Activated naive CD4-positive, alpha-beta T cell treated with anti-CD3 and anti-CD28 coated beads, Interleukin-2, amount 10 ng/mL, durations not matched to agents 7 days and 5 days (primary cell): Measurements from ENCODE around the gene KNDC1.
"Not testable (repeated sequence)": the region's sequence is repeated elsewhere in the genome, so short reads cannot be mapped to it uniquely, and the experiment has no call there.

Experiments
- CTCF ChIA-PET: fragments of 350-600 bp; sonication (Branson Sonifier 250); formaldehyde crosslinking; loops from one replicate; lab custom pipeline; 2021; ENCODE audit warnings: antibody characterized with exemption; lab: Charles Lee
- DNase-seq: peaks from one replicate; pipeline ENCODE4 v3.0.0-alpha.2; 2020
- H3K27ac Mint-ChIP-seq: one replicate; pipeline ENCODE4 v1.8.0; 2021; ENCODE audit warnings: mild to moderate bottlenecking, moderate library complexity, mixed read lengths
- H3K27me3 Mint-ChIP-seq: one replicate; pipeline ENCODE4 v1.8.0; 2021; ENCODE audit warnings: mild to moderate bottlenecking, mixed read lengths
- H3K36me3 Mint-ChIP-seq: one replicate; pipeline ENCODE4 v1.8.0; 2021; ENCODE audit warnings: mixed read lengths
- H3K4me1 Mint-ChIP-seq: one replicate; pipeline ENCODE4 v1.8.0; 2021; ENCODE audit warnings: mixed read lengths
- H3K4me3 Mint-ChIP-seq: one replicate; pipeline ENCODE4 v1.8.0; 2021; ENCODE audit warnings: mild to moderate bottlenecking, moderate library complexity, mixed read lengths
- H3K9me3 Mint-ChIP-seq: one replicate; pipeline ENCODE4 v1.8.0; 2021; ENCODE audit warnings: mixed read lengths

KNDC1 gene

GRCh38 chr10:133130602-133131001 lies 29.4 kb upstream of the KNDC1 start:
- Mint-ChIP-seq H3K36me3 (no peaks in the 10 kb centered on the region), H3K27me3 (peaks cover 2% of the 10 kb centered on the region), H3K4me1 (no peaks in the 10 kb centered on the region), H3K27ac (no peak overlapping the region), H3K4me3 (no peak overlapping the region), H3K9me3 (no peaks in the 10 kb centered on the region)
- DNase-seq = no peak
- CTCF ChIA-PET = no interaction called here

- Mint-ChIP-seq H3K27ac (no peak overlapping the region), H3K27me3 (no peaks in the 10 kb centered on the region), H3K4me1 (no peaks in the 10 kb centered on the region), H3K4me3 (no peak overlapping the region), H3K36me3 (no peaks in the 10 kb centered on the region), H3K9me3 (no peaks in the 10 kb centered on the region)
- CTCF ChIA-PET = no interaction called here
- no peak for DNase-seq
Observed at GRCh38 chr10:133131053-133131452, 29.0 kb upstream of the KNDC1 start.

GRCh38 chr10:133131734-133132472 lies 28.1 kb upstream of the KNDC1 start:
- Mint-ChIP-seq H3K4me3 (no peak overlapping the region), H3K27me3 (no peaks in the 10 kb centered on the region), H3K36me3 (no peaks in the 10 kb centered on the region), H3K4me1 (no peaks in the 10 kb centered on the region), H3K9me3 (no peaks in the 10 kb centered on the region), H3K27ac (no peak overlapping the region)
- CTCF ChIA-PET = no interaction called here
- DNase-seq = no peak

DNA sequence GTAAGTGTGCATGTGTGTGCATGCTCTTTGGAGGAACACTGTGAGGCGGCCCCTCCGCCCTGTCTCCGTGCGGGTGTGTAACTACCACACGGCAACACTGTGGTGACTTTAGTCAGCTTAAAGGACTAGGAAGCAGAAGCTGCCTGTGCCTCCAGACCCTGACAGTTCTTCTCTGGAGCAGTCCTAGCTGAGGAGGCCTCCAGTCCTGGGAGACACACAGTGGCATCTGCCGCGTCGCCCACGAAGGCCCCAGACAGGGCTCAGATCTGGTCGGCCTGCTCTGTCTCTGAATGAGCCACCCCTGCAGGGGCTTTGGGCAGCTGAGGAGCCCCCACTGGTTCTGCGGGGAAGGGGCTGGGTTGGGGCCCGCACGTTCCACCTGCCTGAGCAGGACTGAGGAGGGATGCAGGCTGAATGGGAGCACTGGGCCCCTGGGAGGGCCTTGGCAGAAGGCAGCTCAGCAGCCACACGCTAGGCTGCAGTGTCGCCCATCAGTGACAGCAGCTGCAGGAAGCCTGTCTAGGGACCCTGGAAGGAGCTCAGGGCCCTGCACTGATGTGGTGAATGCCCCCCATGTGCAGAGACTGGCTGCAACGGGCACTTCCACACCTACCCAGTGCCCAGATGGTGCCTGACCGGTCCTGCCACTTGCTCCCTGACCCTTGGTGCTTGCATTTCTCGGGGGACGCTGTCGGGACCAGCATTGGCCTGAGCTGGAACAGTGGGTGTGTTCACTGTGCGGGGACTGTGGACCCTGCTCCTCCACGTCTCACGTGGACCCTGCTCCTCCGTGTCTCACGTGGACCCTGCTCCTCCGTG lies 27.3 kb upstream of the KNDC1 start:
- no peaks in the 10 kb centered on the region for H3K4me1 Mint-ChIP-seq
- H3K9me3 Mint-ChIP-seq = no peaks in the 10 kb centered on the region
- CTCF ChIA-PET = no interaction called here
- no peak for DNase-seq
- H3K27me3 Mint-ChIP-seq = no peaks in the 10 kb centered on the region
- no peaks in the 10 kb centered on the region for H3K36me3 Mint-ChIP-seq
- no peak overlapping the region for H3K27ac Mint-ChIP-seq
- H3K4me3 Mint-ChIP-seq = no peak overlapping the region

- no peak overlapping the region for H3K27ac Mint-ChIP-seq
- no peaks in the 10 kb centered on the region for H3K36me3 Mint-ChIP-seq
- no peaks in the 10 kb centered on the region for H3K9me3 Mint-ChIP-seq
- H3K4me1 Mint-ChIP-seq = no peaks in the 10 kb centered on the region
- no peak overlapping the region for H3K4me3 Mint-ChIP-seq
- DNase-seq = no peak
- H3K27me3 Mint-ChIP-seq = no peaks in the 10 kb centered on the region
- CTCF ChIA-PET = no interaction called here
Observed at GRCh38 chr10:133133471-133134231, 26.4 kb upstream of the KNDC1 start.

- CTCF ChIA-PET = no interaction called here
- H3K36me3 Mint-ChIP-seq = no peaks in the 10 kb centered on the region
- DNase-seq = no peak
- H3K4me3 Mint-ChIP-seq = no peak overlapping the region
- no peaks in the 10 kb centered on the region for H3K9me3 Mint-ChIP-seq
- H3K4me1 Mint-ChIP-seq = no peaks in the 10 kb centered on the region
- no peak overlapping the region for H3K27ac Mint-ChIP-seq
- H3K27me3 Mint-ChIP-seq = no peaks in the 10 kb centered on the region
Observed at GRCh38 chr10:133134411-133135115, 25.5 kb upstream of the KNDC1 start.

DNA sequence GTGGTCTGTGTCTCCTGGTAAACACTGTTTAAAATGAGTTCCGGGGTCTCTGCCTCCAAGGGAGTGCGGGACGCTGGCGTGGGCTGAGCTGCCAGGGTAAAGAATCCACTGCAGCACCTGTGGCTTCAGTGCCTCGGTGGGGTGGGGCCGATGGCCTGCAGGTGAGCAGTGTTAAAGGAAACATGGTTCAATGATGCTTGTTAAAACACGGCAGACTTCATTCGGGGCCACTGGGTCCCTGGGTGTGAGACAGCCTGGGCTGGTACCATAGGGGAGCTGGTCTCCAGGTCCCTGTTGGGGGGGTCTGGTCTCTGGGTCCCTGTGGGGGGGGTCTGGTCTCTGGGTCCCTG lies 24.9 kb upstream of the KNDC1 start:
- DNase-seq = no peak
- CTCF ChIA-PET = no interaction called here
- Mint-ChIP-seq H3K36me3 (no peaks in the 10 kb centered on the region), H3K4me3 (no peak overlapping the region), H3K27ac (no peak overlapping the region), H3K27me3 (no peaks in the 10 kb centered on the region), H3K4me1 (no peaks in the 10 kb centered on the region), H3K9me3 (no peaks in the 10 kb centered on the region)

- CTCF ChIA-PET, DNase-seq, H3K4me3 Mint-ChIP-seq, H3K9me3 Mint-ChIP-seq, H3K36me3 Mint-ChIP-seq, H3K27ac Mint-ChIP-seq, H3K27me3 Mint-ChIP-seq, H3K4me1 Mint-ChIP-seq: not testable (repeated sequence)
Observed at GRCh38 chr10:133137486-133138145, 22.4 kb upstream of the KNDC1 start.

- CTCF ChIA-PET = no interaction called here
- Mint-ChIP-seq H3K9me3 (no peaks in the 10 kb centered on the region), H3K27ac (no peak overlapping the region), H3K27me3 (peaks cover 8% of the 10 kb centered on the region), H3K4me3 (no peak overlapping the region), H3K36me3 (no peaks in the 10 kb centered on the region), H3K4me1 (peaks cover 8% of the 10 kb centered on the region)
- DNase-seq = no peak
Observed at GRCh38 chr10:133139551-133140065, 20.4 kb upstream of the KNDC1 start.

- CTCF ChIA-PET = no interaction called here
- Mint-ChIP-seq H3K27me3 (peaks cover 13% of the 10 kb centered on the region), H3K4me1 (peaks cover 8% of the 10 kb centered on the region), H3K9me3 (no peaks in the 10 kb centered on the region), H3K36me3 (no peaks in the 10 kb centered on the region), H3K4me3 (no peak overlapping the region), H3K27ac (peak overlapping the region; percentile 37)
- no peak for DNase-seq
Observed at GRCh38 chr10:133140417-133141143, 19.4 kb upstream of the KNDC1 start.

GRCh38 chr10:133141144-133141957 lies 18.7 kb upstream of the KNDC1 start:
- Mint-ChIP-seq H3K36me3 (no peaks in the 10 kb centered on the region), H3K9me3 (no peaks in the 10 kb centered on the region), H3K4me3 (no peak overlapping the region), H3K27me3 (peaks cover 14% of the 10 kb centered on the region), H3K27ac (peak overlapping the region; percentile 37), H3K4me1 (peaks cover 8% of the 10 kb centered on the region)
- CTCF ChIA-PET = no interaction called here
- DNase-seq = no peak

- Mint-ChIP-seq H3K36me3 (no peaks in the 10 kb centered on the region), H3K4me1 (peaks cover 8% of the 10 kb centered on the region), H3K27ac (no peak overlapping the region), H3K9me3 (no peaks in the 10 kb centered on the region), H3K27me3 (peaks cover 17% of the 10 kb centered on the region), H3K4me3 (no peak overlapping the region)
- DNase-seq = no peak
- CTCF ChIA-PET = interaction anchor here (1.5 kb wide), 1 partner anchor 178 kb away, joined by 4 read pairs; no protein-coding TSS in a partner anchor
Observed at GRCh38 chr10:133141958-133142340, 18.1 kb upstream of the KNDC1 start.
